Activated CD8-positive, alpha-beta T cell treated with anti-CD3 and anti-CD28 coated beads, Interleukin-2, amount 10 ng/mL, durations not matched to agents 7 days and 5 days (primary cell): ENCODE data around the gene APOF. TPM values are rescaled to one million over a fixed set of nuclear protein-coding genes. Genes with fewer than 3 reads are reported as not detected.
"Not testable (repeated sequence)": the region's sequence is repeated elsewhere in the genome, so short reads cannot be mapped to it uniquely, and the experiment has no call there.

Experiments
- ATAC-seq: fragments of 150-1000 bp; cut with Tn5 transposase; one replicate; pipeline ENCODE4 v1.10.0; 2021; ENCODE audit warnings: moderate library complexity
- CTCF ChIA-PET: fragments of 350-600 bp; sonication (Branson Sonifier 250); formaldehyde crosslinking; loops from one replicate; lab custom pipeline; 2021; ENCODE audit warnings: antibody characterized with exemption; lab: Charles Lee
- POLR2A ChIA-PET: fragments of 350-600 bp; sonication (Branson Sonifier 250); formaldehyde crosslinking; loops from one replicate; lab custom pipeline; 2021; ENCODE audit warnings: antibody characterized with exemption; lab: Charles Lee
- DNase-seq: peaks from one replicate; pipeline ENCODE4 v3.0.0-alpha.2; 2020
- H3K27ac Mint-ChIP-seq: one replicate; pipeline ENCODE4 v1.8.0; 2021; ENCODE audit warnings: mild to moderate bottlenecking, mixed read lengths
- H3K27me3 Mint-ChIP-seq: one replicate; pipeline ENCODE4 v1.8.0; 2021; ENCODE audit warnings: low read depth, mixed read lengths
- H3K36me3 Mint-ChIP-seq: one replicate; pipeline ENCODE4 v1.8.0; 2021; ENCODE audit warnings: low read depth, mixed read lengths
- H3K4me1 Mint-ChIP-seq: one replicate; pipeline ENCODE4 v1.8.0; 2021; ENCODE audit warnings: low read depth, mixed read lengths
- H3K4me3 Mint-ChIP-seq: one replicate; pipeline ENCODE4 v1.8.0; 2021; ENCODE audit warnings: mild to moderate bottlenecking, mixed read lengths
- H3K9me3 Mint-ChIP-seq: one replicate; pipeline ENCODE4 v1.8.0; 2022; ENCODE audit warnings: mixed read lengths; ENCODE audit not compliant: insufficient read depth
- total RNA-seq, 2 experiments: library from RNA; stranded (reverse); gene quantifications; one replicate each; pipeline ENCODE4 v1.2.3, GENCODE V29; 2021

APOF gene
- total RNA-seq, 2 experiments from 2014 or later: not detected

DNA sequence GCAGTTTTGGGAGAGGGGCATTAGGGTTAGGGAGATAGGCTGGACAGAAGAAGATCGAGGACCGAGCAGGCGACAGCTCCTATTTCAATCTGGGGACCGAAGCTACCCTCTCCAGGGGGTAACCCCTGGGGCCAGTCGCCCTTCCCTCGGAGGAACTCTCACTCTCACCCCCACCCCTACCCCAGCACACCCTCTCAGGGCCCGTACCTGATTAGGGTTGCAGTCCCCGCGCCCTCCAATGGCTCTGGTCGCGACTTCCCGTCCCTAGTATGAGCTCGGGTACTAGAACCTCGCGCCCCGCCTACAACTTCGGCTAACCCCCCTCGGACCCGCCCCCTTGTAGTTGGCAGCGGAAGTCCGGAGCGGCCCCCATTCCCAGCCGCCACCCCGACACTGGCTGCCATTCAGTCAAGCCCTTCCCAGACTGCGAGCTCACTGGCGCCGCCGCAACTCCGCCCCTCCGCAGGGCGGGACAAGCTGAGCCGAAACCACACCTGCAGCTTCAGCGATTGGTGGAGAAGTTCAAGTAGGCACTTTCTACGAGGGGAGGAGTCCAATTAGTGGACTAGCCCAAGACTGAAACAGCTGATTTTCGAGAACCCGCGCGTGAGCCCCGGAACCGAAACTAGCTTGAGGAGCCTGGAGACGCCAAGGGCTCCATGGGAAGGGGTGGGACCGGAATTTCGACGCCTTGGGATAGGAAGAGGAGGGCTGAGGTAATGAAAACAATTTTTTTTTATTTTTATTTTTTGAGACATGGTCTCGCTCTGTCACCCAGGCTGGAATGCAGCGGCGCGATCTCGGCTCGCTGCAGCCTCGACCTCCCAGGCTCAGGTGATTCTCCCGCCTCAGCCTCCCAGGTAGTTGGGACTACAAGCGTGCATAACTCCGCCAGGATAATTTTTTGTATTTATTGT lies 2.5 kb downstream of the APOF start, which contains the start of gene STAT2:
STAT2 (minus strand) TSS at position 257 of the 917 bp plus-strand sequence. CDS start 3,536 bp downstream, outside the sequence.
- Mint-ChIP-seq H3K4me1 (peaks cover 25% of the 10 kb centered on the region), H3K4me3 (peak within 1 kb of the TSS; percentile 93), H3K36me3 (peaks cover 28% of the 10 kb centered on the region), H3K27me3 (no peaks in the 10 kb centered on the region), H3K9me3 (no peaks in the 10 kb centered on the region), H3K27ac (peak within 1 kb of the TSS; percentile 97)
- ATAC-seq (peak; percentile 98), DNase-seq (peak; percentile 100)
- ChIA-PET POLR2A (interaction anchor here (0.6 to 5.0 kb wide), 27 partner anchors 9 to 430 kb away, joined by 3 to 60 read pairs (median 5); partner anchors contain the start of genes CNPY2, CS, DGKA and ESYT1), CTCF (interaction anchor here (0.8 to 5.4 kb wide), 22 partner anchors 12 to 870 kb away, joined by 3 to 62 read pairs (median 4); partner anchors contain the start of genes ANKRD52, CNPY2, IL23A and PAN2)

DNA sequence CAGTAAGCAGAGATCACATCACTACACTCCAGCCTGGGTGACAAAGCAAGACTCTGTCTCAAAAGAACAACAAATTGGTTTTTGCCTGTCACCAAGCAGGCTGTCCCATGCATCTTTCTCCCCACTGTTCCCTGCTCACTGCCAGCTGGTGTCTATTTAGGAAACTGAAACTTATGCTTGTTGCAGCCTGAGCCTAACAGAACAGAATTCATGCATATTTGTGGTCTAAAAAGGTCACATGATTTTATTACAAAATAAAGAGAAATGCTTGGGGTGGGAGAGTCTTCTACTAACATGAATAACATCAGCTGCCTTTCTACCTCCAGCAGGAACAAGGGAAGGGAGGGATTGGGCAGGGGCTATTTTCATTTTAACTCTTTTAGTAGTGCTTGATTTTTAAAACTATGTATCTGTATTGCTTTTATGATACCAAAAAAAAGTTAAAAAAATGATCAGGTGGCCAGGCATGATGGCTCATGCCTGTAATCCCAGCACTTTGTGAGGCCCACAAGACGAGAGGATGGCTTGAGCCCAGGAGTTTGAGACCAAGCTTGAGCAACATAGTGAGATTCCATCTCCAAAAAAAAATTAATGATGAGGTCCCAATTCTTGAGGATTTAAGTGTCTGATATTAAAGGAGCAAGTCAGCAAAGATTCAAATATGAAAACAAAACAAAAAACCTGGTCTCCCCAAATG lies 3.7 kb downstream of the APOF start:
- ChIA-PET POLR2A (interaction anchor here (0.7 to 5.0 kb wide), 17 partner anchors 8 to 329 kb away, joined by 3 to 60 read pairs (median 6); partner anchors contain the start of genes CNPY2, CS, ESYT1 and IL23A), CTCF (interaction anchor here (0.8 to 5.4 kb wide), 20 partner anchors 11 to 871 kb away, joined by 3 to 62 read pairs (median 4); partner anchors contain the start of genes ANKRD52, CNPY2, IL23A and PAN2)
- peak overlapping the region; percentile 93 for H3K4me3 Mint-ChIP-seq
- ATAC-seq: no peak
- peaks cover 25% of the 10 kb centered on the region for H3K4me1 Mint-ChIP-seq
- no peaks in the 10 kb centered on the region for H3K27me3 Mint-ChIP-seq
- DNase-seq: peak; percentile 37
- H3K36me3 Mint-ChIP-seq: peaks cover 39% of the 10 kb centered on the region
- H3K9me3 Mint-ChIP-seq: no peaks in the 10 kb centered on the region
- H3K27ac Mint-ChIP-seq: peak overlapping the region; percentile 97

DNA sequence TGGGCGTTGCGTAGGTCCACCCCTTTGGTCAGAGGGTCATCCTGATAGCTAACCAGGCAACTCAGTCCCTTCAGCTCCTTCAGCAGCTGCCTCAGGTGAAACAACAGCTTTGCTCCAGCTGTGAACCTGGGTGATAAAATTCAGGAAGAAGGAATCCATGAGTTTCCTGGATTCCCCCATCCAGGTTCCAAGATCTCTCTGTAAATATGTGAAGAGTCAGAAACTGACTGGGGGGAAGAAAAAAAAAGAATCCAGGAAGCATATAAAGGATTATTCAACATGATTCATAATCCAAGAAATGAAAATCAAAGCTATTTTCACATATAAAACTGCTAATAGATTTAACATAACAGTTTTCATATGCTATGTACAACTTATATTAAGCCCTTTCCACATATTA lies 11.3 kb downstream of the APOF start:
- no peaks in the 10 kb centered on the region for H3K9me3 Mint-ChIP-seq
- no peak overlapping the region for H3K4me3 Mint-ChIP-seq
- ChIA-PET POLR2A (interaction anchor here (0.8 to 4.7 kb wide), 4 partner anchors 9 to 131 kb away, joined by 3 to 25 read pairs (median 8); partner anchors contain the start of genes IL23A and STAT2), CTCF (interaction anchor here (1.0 kb wide), 2 partner anchors 10 to 113 kb away, joined by 4 read pairs; no protein-coding TSS in a partner anchor)
- peaks cover 4% of the 10 kb centered on the region for H3K4me1 Mint-ChIP-seq
- peaks cover 62% of the 10 kb centered on the region for H3K36me3 Mint-ChIP-seq
- DNase-seq: no peak
- ATAC-seq: no peak
- H3K27me3 Mint-ChIP-seq: no peaks in the 10 kb centered on the region
- H3K27ac Mint-ChIP-seq: no peak overlapping the region

DNA sequence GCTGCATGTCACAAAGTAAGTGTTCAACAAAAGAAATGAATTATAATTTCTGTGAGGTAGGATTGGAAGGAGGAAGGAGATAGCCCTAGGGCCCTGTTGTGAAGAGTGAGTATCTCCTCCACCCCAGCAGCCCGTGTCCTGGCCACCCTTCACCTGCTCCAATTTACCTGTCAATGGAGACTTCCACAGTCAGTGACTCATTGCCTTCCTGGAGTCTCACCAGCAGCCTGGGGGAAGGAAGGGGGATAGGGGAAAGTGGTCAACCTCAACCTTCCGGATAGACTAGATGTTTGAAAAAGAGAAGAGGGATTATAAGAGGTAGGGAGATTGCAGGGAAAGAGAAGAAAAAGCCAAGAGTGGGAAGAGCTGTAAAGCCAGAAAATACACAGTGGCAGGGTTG lies 12.0 kb downstream of the APOF start:
- no peaks in the 10 kb centered on the region for H3K9me3 Mint-ChIP-seq
- CTCF ChIA-PET: interaction anchor here (1.0 kb wide), 2 partner anchors 10 to 114 kb away, joined by 4 read pairs; no protein-coding TSS in a partner anchor
- ATAC-seq (no peak), DNase-seq (no peak)
- H3K36me3 Mint-ChIP-seq: peaks cover 63% of the 10 kb centered on the region
- peak overlapping the region; percentile 18 for H3K27ac Mint-ChIP-seq
- POLR2A ChIA-PET: interaction anchor here (1.0 to 4.7 kb wide), 3 partner anchors 9 to 130 kb away, joined by 3 to 25 read pairs (median 12); partner anchors contain the start of genes IL23A and STAT2
- H3K27me3 Mint-ChIP-seq: no peaks in the 10 kb centered on the region
- no peak overlapping the region for H3K4me3 Mint-ChIP-seq
- peaks cover under 1% of the 10 kb centered on the region for H3K4me1 Mint-ChIP-seq

DNA sequence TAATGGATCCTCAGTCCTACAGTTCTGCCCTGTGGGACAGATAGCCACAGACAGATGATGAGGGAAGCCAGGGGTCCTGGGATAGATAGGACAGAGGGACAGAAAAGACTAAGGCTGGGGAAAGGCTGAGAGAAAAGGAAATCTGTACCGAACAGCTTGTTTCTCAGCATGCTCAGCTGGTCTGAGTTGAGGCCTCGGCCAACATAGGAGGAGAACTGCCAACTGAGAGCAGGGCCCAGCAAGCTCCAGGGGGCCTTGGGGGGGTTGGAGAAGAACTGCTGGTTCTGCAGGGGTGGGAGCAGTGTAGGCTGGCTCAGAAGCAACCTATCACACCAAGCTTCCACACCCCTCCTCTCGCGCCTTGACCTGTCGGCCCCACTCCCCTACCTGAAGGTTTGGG lies 13.9 kb downstream of the APOF start:
- CTCF ChIA-PET: interaction anchor here (0.9 to 3.9 kb wide), 3 partner anchors 10 to 115 kb away, joined by 3 to 21 read pairs (median 4); partner anchors contain the start of genes IL23A and STAT2
- no peak for ATAC-seq
- POLR2A ChIA-PET: interaction anchor here (0.7 to 5.8 kb wide), 3 partner anchors 10 to 15 kb away, joined by 3 to 53 read pairs (median 25); partner anchors contain the start of genes IL23A and STAT2

DNA sequence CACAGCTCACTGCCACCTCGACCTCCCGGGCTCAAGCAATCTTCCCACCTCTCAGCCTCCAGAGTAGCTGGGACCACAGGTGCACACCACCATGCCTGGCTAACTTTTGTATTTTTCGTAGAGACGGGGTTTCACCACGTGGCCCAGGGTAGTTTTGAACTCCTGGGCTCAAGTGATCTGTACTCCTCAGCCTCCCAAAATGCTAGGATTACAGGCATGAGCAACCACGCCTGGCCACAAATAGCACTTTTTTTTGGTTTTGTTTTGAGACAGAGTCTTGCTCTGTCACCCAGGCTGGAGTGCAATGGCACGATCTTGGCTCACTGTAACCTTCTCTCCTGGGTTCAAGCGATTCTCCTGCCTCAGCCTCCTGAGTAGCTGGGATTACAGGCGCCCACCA lies 15.4 kb downstream of the APOF start:
- H3K4me3 Mint-ChIP-seq, DNase-seq, ATAC-seq, H3K9me3 Mint-ChIP-seq, H3K27ac Mint-ChIP-seq, H3K27me3 Mint-ChIP-seq, H3K4me1 Mint-ChIP-seq: not testable (repeated sequence)
- CTCF ChIA-PET: interaction anchor here (1.1 to 3.9 kb wide), 3 partner anchors 9 to 117 kb away, joined by 4 to 21 read pairs (median 5); partner anchors contain the start of genes IL23A and STAT2
- POLR2A ChIA-PET: interaction anchor here (0.7 to 5.8 kb wide), 4 partner anchors 9 to 14 kb away, joined by 3 to 53 read pairs (median 4); partner anchors contain the start of genes IL23A and STAT2
- peaks cover 70% of the 10 kb centered on the region for H3K36me3 Mint-ChIP-seq

More for the DNA sequence above, 13.9 kb downstream of the APOF start:
- H3K9me3 Mint-ChIP-seq: no peaks in the 10 kb centered on the region
- H3K27ac Mint-ChIP-seq: no peak overlapping the region
- no peaks in the 10 kb centered on the region for H3K4me1 Mint-ChIP-seq
- H3K27me3 Mint-ChIP-seq: no peaks in the 10 kb centered on the region
- H3K36me3 Mint-ChIP-seq: peaks cover 58% of the 10 kb centered on the region
- DNase-seq: no peak
- H3K4me3 Mint-ChIP-seq: no peak overlapping the region

DNA sequence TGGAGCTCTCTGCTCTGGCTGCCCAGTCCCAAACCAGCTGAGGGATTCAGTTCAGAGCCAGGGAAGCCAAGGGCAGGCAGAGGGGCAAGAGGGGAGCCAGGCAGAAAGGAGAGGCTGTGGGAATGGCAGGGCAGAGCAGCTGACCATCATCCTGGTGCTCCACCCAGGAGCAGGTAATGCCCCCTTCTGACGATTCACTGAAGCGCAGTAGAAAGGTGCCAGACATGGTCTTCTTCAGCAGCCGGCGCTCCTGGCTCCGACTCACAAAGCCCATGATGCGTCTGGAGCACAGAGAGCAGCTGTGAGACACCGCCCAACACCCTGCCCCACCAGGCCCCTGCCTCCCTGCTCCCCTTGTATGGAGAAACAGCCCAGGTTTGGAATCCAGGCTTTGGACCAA lies 16.0 kb downstream of the APOF start:
- Mint-ChIP-seq H3K36me3 (peaks cover 73% of the 10 kb centered on the region), H3K27me3 (no peaks in the 10 kb centered on the region), H3K9me3 (no peaks in the 10 kb centered on the region), H3K27ac (peak overlapping the region; percentile 36), H3K4me1 (no peaks in the 10 kb centered on the region), H3K4me3 (no peak overlapping the region)
- POLR2A ChIA-PET: interaction anchor here (0.7 to 5.8 kb wide), 5 partner anchors 8 to 78 kb away, joined by 3 to 53 read pairs (median 3); partner anchors contain the start of genes IL23A and STAT2
- CTCF ChIA-PET: interaction anchor here (1.1 to 3.9 kb wide), 3 partner anchors 8 to 118 kb away, joined by 4 to 21 read pairs (median 5); partner anchors contain the start of genes IL23A and STAT2
- ATAC-seq (peak; percentile 24), DNase-seq (no peak)

DNA sequence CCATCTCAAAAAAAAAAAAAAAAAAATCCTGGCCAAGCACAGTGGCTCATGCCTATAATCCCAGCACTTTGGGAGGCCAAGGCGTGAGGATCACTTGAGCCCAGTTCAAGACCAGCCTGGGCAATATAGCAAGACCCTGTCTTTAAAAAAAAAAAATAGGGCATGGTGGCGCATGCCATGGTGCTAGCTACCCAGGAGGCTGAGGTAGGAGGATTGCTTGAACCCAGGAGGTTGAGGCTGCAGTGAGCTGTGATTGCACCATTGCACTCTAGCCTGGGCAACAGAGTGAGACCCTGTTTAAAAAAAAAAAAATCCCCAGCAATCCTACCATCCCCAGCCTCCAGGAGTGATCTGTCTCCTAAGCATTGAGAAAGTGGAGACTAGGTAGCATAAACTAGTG lies 20.4 kb downstream of the APOF start:
- CTCF ChIA-PET: interaction anchor here (0.8 to 2.5 kb wide), 4 partner anchors 9 to 153 kb away, joined by 3 to 9 read pairs (median 4); partner anchors contain the start of genes PAN2 and SMARCC2
- peaks cover 58% of the 10 kb centered on the region for H3K36me3 Mint-ChIP-seq

DNA sequence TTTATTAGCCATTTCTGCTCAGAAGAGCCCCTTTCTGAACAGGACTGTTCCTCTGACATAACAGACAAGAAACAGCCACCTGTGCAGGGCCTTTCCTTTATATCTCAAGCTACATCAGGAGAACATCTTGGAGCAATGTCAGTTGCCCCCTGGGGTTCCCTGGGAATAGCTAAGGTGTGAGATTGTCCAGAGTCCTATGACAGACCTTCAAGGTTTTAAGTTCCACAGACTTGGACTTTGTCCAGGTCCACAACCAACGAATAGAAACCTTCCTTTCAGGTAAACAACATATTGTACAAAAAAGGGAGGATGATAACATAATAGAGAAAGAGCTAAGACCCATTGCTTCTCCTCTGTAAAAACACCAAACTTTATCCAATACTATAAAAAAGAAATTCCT lies 21.0 kb downstream of the APOF start:
- Mint-ChIP-seq H3K27me3 (no peaks in the 10 kb centered on the region), H3K4me3 (no peak overlapping the region), H3K27ac (no peak overlapping the region), H3K4me1 (peaks cover 34% of the 10 kb centered on the region), H3K36me3 (peaks cover 54% of the 10 kb centered on the region), H3K9me3 (no peaks in the 10 kb centered on the region)
- ChIA-PET CTCF (interaction anchor here (0.8 to 2.5 kb wide), 6 partner anchors 8 to 152 kb away, joined by 3 to 9 read pairs (median 4); partner anchors contain the start of genes PAN2 and SMARCC2), POLR2A (interaction anchor here (0.6 to 1.8 kb wide), 6 partner anchors 10 to 384 kb away, joined by 3 to 12 read pairs (median 4); partner anchors contain the start of genes CNPY2 and STAT2)
- DNase-seq (no peak), ATAC-seq (no peak)

More for the DNA sequence above, 20.4 kb downstream of the APOF start:
- POLR2A ChIA-PET: interaction anchor here (0.6 to 1.2 kb wide), 4 partner anchors 27 to 384 kb away, joined by 3 to 5 read pairs (median 3); partner anchors contain the start of gene CNPY2
- Mint-ChIP-seq H3K4me1 (peaks cover 29% of the 10 kb centered on the region), H3K27ac (peak overlapping the region; percentile 23)
- H3K9me3 Mint-ChIP-seq, H3K4me3 Mint-ChIP-seq, H3K27me3 Mint-ChIP-seq, DNase-seq, ATAC-seq: not testable (repeated sequence)

DNA sequence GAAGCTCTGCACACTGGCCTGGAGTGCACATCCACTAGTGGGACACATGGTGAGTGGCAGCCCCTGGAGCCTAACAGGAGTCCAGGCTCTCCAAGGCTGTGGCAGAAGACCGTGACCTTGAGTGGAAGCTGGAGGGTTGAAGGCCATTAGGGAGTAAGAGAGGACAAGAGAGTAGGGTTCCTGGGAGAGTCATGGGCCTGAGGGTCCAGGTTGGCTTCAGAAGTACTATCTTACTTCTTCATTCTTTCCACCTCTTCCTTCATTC lies 23.6 kb downstream of the APOF start:
- ATAC-seq (no peak), DNase-seq (no peak)
- peak overlapping the region; percentile 99 for H3K27ac Mint-ChIP-seq
- H3K9me3 Mint-ChIP-seq: no peaks in the 10 kb centered on the region
- peaks cover 42% of the 10 kb centered on the region for H3K4me1 Mint-ChIP-seq
- ChIA-PET CTCF (interaction anchor here (1.1 to 3.9 kb wide), 6 partner anchors 9 to 132 kb away, joined by 3 to 26 read pairs (median 14); partner anchors contain the start of genes CNPY2 and STAT2), POLR2A (interaction anchor here (0.8 to 3.0 kb wide), 10 partner anchors 12 to 348 kb away, joined by 4 to 60 read pairs (median 6); partner anchors contain the start of genes CNPY2, COQ10A, PA2G4 and PTGES3)
- H3K36me3 Mint-ChIP-seq: peaks cover 39% of the 10 kb centered on the region
- H3K27me3 Mint-ChIP-seq: no peaks in the 10 kb centered on the region
- H3K4me3 Mint-ChIP-seq: peak overlapping the region; percentile 75
